SK-N-SH (cell line): ENCODE results near the gene PEBP1. TPM values are rescaled to one million over a fixed set of nuclear protein-coding genes. Genes with fewer than 3 reads are reported as not detected.

ENCODE experiments used
- CTCF ChIA-PET: fragments of 300-600, 350-600 bp; formaldehyde crosslinking; extraction: SDS; loops from one replicate; lab custom pipeline; 2021; lab: Yijun Ruan, JAX
- POLR2A ChIA-PET: fragments of 350-600 bp; sonication (Branson Sonifier 250); formaldehyde crosslinking; extraction: SDS; loops from one replicate; lab custom pipeline; 2020; ENCODE audit warnings: antibody characterized with exemption, inconsistent platforms; lab: Yijun Ruan, JAX
- DNase-seq: peaks from one replicate; pipeline ENCODE4 v3.0.0; 2012
- H2AFZ ChIP-seq: fragments of 200-600 bp; sonication (generic); 2 replicates; pipeline ENCODE4 v1.8.1; 2016; ENCODE audit warnings: antibody characterized with exemption, mild to moderate bottlenecking, low read depth
- H3F3A ChIP-seq: fragments of 200-600 bp; sonication (generic); replicated peaks from 2 replicates; pipeline ENCODE3; 2016; ENCODE audit warnings: antibody characterized with exemption, mild to moderate bottlenecking; ENCODE audit not compliant: insufficient read depth
- H3K27ac ChIP-seq, 2 experiments: fragments of 200-500 bp in 1 of 2; fragments of 200-600 bp in 1 of 2; sonication (Bioruptor generic) in 1 of 2; sonication (generic), shearing (Covaris generic) in 1 of 2; 2 replicates each; pipeline versions ENCODE4 v1.5.1 to v1.6.1; 2014 to 2016; ENCODE audit warnings: low read depth in 2 of 2, inconsistent platforms in 1 of 2, low read length in 1 of 2, mild to moderate bottlenecking in 1 of 2, mixed read lengths in 1 of 2
- H3K27me3 ChIP-seq: fragments of 200-600 bp; sonication (generic), shearing (Covaris generic); 2 replicates; pipeline ENCODE4 v1.6.1; 2016; ENCODE audit warnings: mixed run types; ENCODE audit not compliant: insufficient read depth
- H3K36me3 ChIP-seq, 2 experiments: fragments of 200-500 bp in 1 of 2; fragments of 200-600 bp in 1 of 2; sonication (Bioruptor generic) in 1 of 2; sonication (generic) in 1 of 2; replicated peaks in 1 of 2; 2 replicates each; pipeline versions ENCODE3 to v1.5.1; 2014 to 2016; ENCODE audit warnings: low read length in 1 of 2, mild to moderate bottlenecking in 1 of 2; ENCODE audit not compliant: insufficient read depth in 2 of 2, control insufficient read depth in 1 of 2
- H3K4me1 ChIP-seq, 2 experiments: fragments of 200-500 bp in 1 of 2; fragments of 200-600 bp in 1 of 2; sonication (Bioruptor generic) in 1 of 2; sonication (generic), shearing (Covaris generic) in 1 of 2; 2 replicates each; pipeline versions ENCODE4 v1.5.1 to v1.6.1; 2014 to 2016; ENCODE audit warnings: low read depth in 1 of 2, low read length in 1 of 2, mixed run types in 1 of 2; ENCODE audit not compliant: insufficient read depth in 2 of 2, control insufficient read depth in 1 of 2
- H3K4me2 ChIP-seq: fragments of 200-600 bp; sonication (generic), shearing (Covaris generic); 2 replicates; pipeline ENCODE4 v1.6.1; 2017; ENCODE audit warnings: mixed run types
- H3K4me3 ChIP-seq, 2 experiments: fragments of 200-500 bp in 1 of 2; fragments of 200-600 bp in 1 of 2; sonication (Bioruptor generic) in 1 of 2; sonication (generic), shearing (Covaris generic) in 1 of 2; 2 replicates each; pipeline versions ENCODE4 v1.5.1 to v1.8.1; 2014 to 2016; ENCODE audit warnings: low read depth in 2 of 2, inconsistent platforms in 1 of 2, low read length in 1 of 2, mild to moderate bottlenecking in 1 of 2, mixed read lengths in 1 of 2, moderate library complexity in 1 of 2
- H3K79me2 ChIP-seq: fragments of 200-600 bp; sonication (generic); 2 replicates; pipeline ENCODE4 v1.8.1; 2017; ENCODE audit warnings: mild to moderate bottlenecking; ENCODE audit not compliant: insufficient read depth
- H3K9ac ChIP-seq: fragments of 200-600 bp; sonication (generic); 2 replicates; pipeline ENCODE4 v1.6.1; 2017; ENCODE audit warnings: mixed run types
- H3K9me2 ChIP-seq: fragments of 200-600 bp; sonication (generic); 2 replicates; pipeline ENCODE4 v1.6.1; 2017; ENCODE audit warnings: mixed run types
- H3K9me3 ChIP-seq: fragments of 200-600 bp; sonication (generic); 2 replicates; pipeline ENCODE4 v1.6.1; 2017; ENCODE audit warnings: mixed run types, mild to moderate bottlenecking, moderate library complexity
- H4K20me1 ChIP-seq: fragments of 200-600 bp; sonication (generic); 2 replicates; pipeline ENCODE4 v1.6.1; 2017; ENCODE audit warnings: mild to moderate bottlenecking, mixed run types; ENCODE audit not compliant: insufficient read depth
- CHD2 ChIP-seq: fragments of 150-350 bp; IDR thresholded peaks from 2 replicates; pipeline ENCODE4 v1.6.1; 2018; ENCODE audit warnings: low read length; ENCODE audit not compliant: partially characterized antibody
- ELF1 ChIP-seq: IDR thresholded peaks from 2 replicates; pipeline ENCODE4 v1.4.0; 2012
- EP300 ChIP-seq, 2 experiments: IDR thresholded peaks; 2 replicates each; pipeline versions ENCODE4 v1.4.0 to v1.6.1; 2012; ENCODE audit warnings: borderline replicate concordance in 1 of 2, low read depth in 1 of 2, low read length in 1 of 2
- EZH2phosphoT487 ChIP-seq: fragments of 200-600 bp; sonication (generic); IDR thresholded peaks from 2 replicates; pipeline ENCODE4 v1.6.1; 2017; ENCODE audit warnings: low read depth, mixed run types, mild to moderate bottlenecking, antibody characterized with exemption, moderate library complexity, borderline replicate concordance
- FOXM1 ChIP-seq: IDR thresholded peaks from 2 replicates; pipeline ENCODE4 v1.4.0; 2012; ENCODE audit warnings: low read depth, mild to moderate bottlenecking
- JUND ChIP-seq: IDR thresholded peaks from 2 replicates; pipeline ENCODE4 v1.4.0; 2012
- MAX ChIP-seq: IDR thresholded peaks from 2 replicates; pipeline ENCODE4 v1.4.0; 2012; ENCODE audit warnings: low read depth
- NFIC ChIP-seq: IDR thresholded peaks from 2 replicates; pipeline ENCODE4 v1.4.0; 2012; ENCODE audit warnings: borderline replicate concordance
- NRF1 ChIP-seq: IDR thresholded peaks from 2 replicates; pipeline ENCODE4 v1.6.1; 2012; ENCODE audit warnings: low read depth, mild to moderate bottlenecking, low read length
- RCOR1 ChIP-seq: fragments of 150-350 bp; IDR thresholded peaks from 2 replicates; pipeline ENCODE4 v1.6.1; 2017; ENCODE audit warnings: antibody characterized with exemption, low read length
- REST ChIP-seq: IDR thresholded peaks from 2 replicates; pipeline ENCODE4 v1.6.1; 2012; ENCODE audit warnings: mild to moderate bottlenecking, low read depth, low read length, moderate library complexity
- RFX5 ChIP-seq: IDR thresholded peaks from 2 replicates; pipeline ENCODE4 v1.6.1; 2012; ENCODE audit warnings: mild to moderate bottlenecking, improper control_type of control experiment, low read length
- RXRA ChIP-seq: IDR thresholded peaks from 2 replicates; pipeline ENCODE4 v1.4.0; 2012; ENCODE audit warnings: low read depth, mild to moderate bottlenecking, borderline replicate concordance
- SIN3A ChIP-seq: IDR thresholded peaks from 2 replicates; pipeline ENCODE4 v1.6.1; 2012; ENCODE audit warnings: low read depth, mild to moderate bottlenecking, low read length, moderate library complexity, borderline replicate concordance
- SMC3 ChIP-seq: IDR thresholded peaks from 2 replicates; pipeline ENCODE4 v1.6.1; 2012; ENCODE audit warnings: low read depth, low read length, improper control_type of control experiment
- TCF12 ChIP-seq: IDR thresholded peaks from 2 replicates; pipeline ENCODE4 v1.4.0; 2012
- USF1 ChIP-seq: IDR thresholded peaks from 2 replicates; pipeline ENCODE4 v1.4.0; 2012; ENCODE audit warnings: low read depth, borderline replicate concordance
- whole genome bisulfite sequencing: methylation state at CpG from one replicate; pipeline ENCODE4 v1.1.6; 2017; ENCODE audit warnings: low lambda C conversion rate; 5-methylcytosine and 5-hydroxymethylcytosine counted together
- polyA plus RNA-seq, 3 experiments: library from polyadenylated mRNA; depleted of rRNA; stranded (reverse); fragments of >200 nt; gene quantifications; 2 replicates each; pipeline ENCODE4 v1.2.3, GENCODE V29; 2012
- TF ChIP-seq, protein P1 (sequence below): IDR thresholded peaks from 2 replicates; pipeline ENCODE4; 2012
- TF ChIP-seq, protein P2 (sequence below): fragments of 150-350 bp; IDR thresholded peaks from 2 replicates; pipeline ENCODE4 v1.6.1; 2016; ENCODE audit warnings: mild to moderate bottlenecking, low read depth, low read length

Gene PEBP1
- polyA plus RNA-seq, 1 of the 3 experiments (the other 2 are of a cell fraction) = 219 TPM

- Histone ChIP-seq H3K9me2 (no peaks in the 10 kb centered on the region), H3K36me3 (no peaks in the 10 kb centered on the region), H4K20me1 (no peaks in the 10 kb centered on the region), H3K4me2 (no peak overlapping the region), H3K9me3 (no peaks in the 10 kb centered on the region), H3F3A (peaks cover 4% of the 10 kb centered on the region), H2AFZ (no peak overlapping the region), H3K9ac (no peak overlapping the region), H3K4me3 (no peak overlapping the region), H3K79me2 (peaks cover 2% of the 10 kb centered on the region; the same call in 1 of the 2 replicates), H3K27ac (no peak overlapping the region), H3K27me3 (no peaks in the 10 kb centered on the region), H3K4me1 (no peaks in the 10 kb centered on the region)
- ChIA-PET CTCF (no interaction called here), POLR2A (no interaction called here)
- TF ChIP-seq RFX5 = no peak
- no peak for TF ChIP-seq USF1
- TF ChIP-seq RXRA = no peak
- no peak for TF ChIP-seq NFIC
- TF ChIP-seq REST = no peak
- no peak for TF ChIP-seq CHD2
- TF ChIP-seq TCF12 = no peak
- no peak for TF ChIP-seq ELF1
- TF ChIP-seq, protein P1, sequence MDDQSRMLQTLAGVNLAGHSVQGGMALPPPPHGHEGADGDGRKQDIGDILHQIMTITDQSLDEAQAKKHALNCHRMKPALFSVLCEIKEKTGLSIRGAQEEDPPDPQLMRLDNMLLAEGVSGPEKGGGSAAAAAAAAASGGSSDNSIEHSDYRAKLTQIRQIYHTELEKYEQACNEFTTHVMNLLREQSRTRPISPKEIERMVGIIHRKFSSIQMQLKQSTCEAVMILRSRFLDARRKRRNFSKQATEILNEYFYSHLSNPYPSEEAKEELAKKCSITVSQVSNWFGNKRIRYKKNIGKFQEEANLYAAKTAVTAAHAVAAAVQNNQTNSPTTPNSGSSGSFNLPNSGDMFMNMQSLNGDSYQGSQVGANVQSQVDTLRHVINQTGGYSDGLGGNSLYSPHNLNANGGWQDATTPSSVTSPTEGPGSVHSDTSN = no peak
- WGBS = 92% methylated on average over 4 of the region's 4 CpGs
- DNase-seq = no peak
Observed at GRCh38 chr12:118125743-118126118, 10.2 kb upstream of the PEBP1 start.

DNA sequence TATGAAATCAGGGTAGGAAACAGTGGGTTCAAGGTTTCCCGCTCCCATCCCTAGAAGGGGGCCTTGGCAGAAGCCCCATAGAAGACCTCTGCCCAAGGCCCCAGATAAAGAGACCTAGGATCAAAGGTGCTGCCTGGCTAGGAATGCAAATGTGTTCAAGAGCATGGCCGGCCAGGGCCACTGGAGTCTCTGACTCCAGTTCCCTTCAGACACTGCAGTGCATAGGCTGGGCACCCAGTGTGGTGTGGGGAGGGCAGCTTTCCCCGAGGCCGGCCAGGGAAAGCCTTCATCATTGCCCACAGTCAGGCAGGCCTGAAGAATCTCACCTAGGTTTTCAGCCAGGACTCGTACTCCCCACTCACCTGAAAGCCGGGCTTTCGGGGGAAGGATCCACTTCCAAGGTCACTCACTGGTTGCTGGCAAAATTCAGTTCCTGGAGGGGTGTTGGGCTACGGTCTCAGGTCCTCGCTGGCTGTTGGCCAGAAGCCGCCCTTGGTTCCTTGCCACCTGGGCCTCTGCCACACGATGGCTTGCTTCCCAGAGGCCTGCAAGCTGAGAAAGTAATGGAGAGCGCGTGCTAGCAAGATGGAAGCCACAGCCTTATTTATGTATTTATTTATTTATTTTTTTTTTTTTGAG lies 9.7 kb upstream of the PEBP1 start:
- POLR2A ChIA-PET = no interaction called here
- 94% methylated on average over 5 of the region's 13 CpGs for WGBS
- no peak for TF ChIP-seq MAX
- TF ChIP-seq EZH2phosphoT487 = no peak
- no peak for TF ChIP-seq EP300 (IDR thresholded peaks at IDR 0.05; ENCODE audit: borderline replicate concordance in 1 of 2, low read depth in 1 of 2, low read length in 1 of 2)
- TF ChIP-seq, protein P2, sequence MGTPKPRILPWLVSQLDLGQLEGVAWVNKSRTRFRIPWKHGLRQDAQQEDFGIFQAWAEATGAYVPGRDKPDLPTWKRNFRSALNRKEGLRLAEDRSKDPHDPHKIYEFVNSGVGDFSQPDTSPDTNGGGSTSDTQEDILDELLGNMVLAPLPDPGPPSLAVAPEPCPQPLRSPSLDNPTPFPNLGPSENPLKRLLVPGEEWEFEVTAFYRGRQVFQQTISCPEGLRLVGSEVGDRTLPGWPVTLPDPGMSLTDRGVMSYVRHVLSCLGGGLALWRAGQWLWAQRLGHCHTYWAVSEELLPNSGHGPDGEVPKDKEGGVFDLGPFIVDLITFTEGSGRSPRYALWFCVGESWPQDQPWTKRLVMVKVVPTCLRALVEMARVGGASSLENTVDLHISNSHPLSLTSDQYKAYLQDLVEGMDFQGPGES = no peak
- TF ChIP-seq RCOR1 = no peak
- no peak for TF ChIP-seq NFIC
- no peak for TF ChIP-seq FOXM1
- TF ChIP-seq USF1 = no peak
- TF ChIP-seq TCF12 = no peak
- TF ChIP-seq NRF1 = no peak
- no peak for TF ChIP-seq SMC3
- no peak for TF ChIP-seq JUND
- TF ChIP-seq RFX5 = no peak
- no peak for TF ChIP-seq ELF1
- no peak for TF ChIP-seq SIN3A

More for the DNA sequence above, 9.7 kb upstream of the PEBP1 start:
- Histone ChIP-seq H3K4me1 (no peaks in the 10 kb centered on the region), H3K4me2 (no peak overlapping the region), H3F3A (peaks cover 3% of the 10 kb centered on the region), H4K20me1 (no peaks in the 10 kb centered on the region), H3K9me3 (no peaks in the 10 kb centered on the region), H3K9me2 (no peaks in the 10 kb centered on the region), H3K36me3 (no peaks in the 10 kb centered on the region), H3K27me3 (no peaks in the 10 kb centered on the region), H3K4me3 (no peak overlapping the region), H3K79me2 (peaks cover 2% of the 10 kb centered on the region; the same call in 1 of the 2 replicates), H3K27ac (no peak overlapping the region), H2AFZ (no peak overlapping the region), H3K9ac (no peak overlapping the region)
- no peak for DNase-seq
- CTCF ChIA-PET = no interaction called here
